ENCODE data around the gene TTC21A.

TTC21A gene

GRCh38 chr3:39187372-39188155 is 80.1 kb downstream of the TTC21A start:
- H3K4me3 ChIP-seq (ENCODE audit: low read depth, low read length) = no peak overlapping the region
- in situ Hi-C loops (cut with HindIII; ENCODE audit: low sequenced_read_pairs) = no loop called here
- DNase-seq (ENCODE audit: low read depth, low spot score) = no peak
- TF ChIP-seq CTCF (IDR thresholded peaks at IDR 0.05; ENCODE audit: low read depth, low read length) = no peak
